Mesendoderm (in vitro differentiated cells): ENCODE results near the gene OTUB2.

Experiments used
- DNase-seq: peaks from one replicate; pipeline ENCODE4 v3.0.0; 2013
- H2AK5ac ChIP-seq: 2 replicates; pipeline ENCODE4 v1.6.1; 2013; ENCODE audit warnings: low read length, inconsistent platforms
- H2BK120ac ChIP-seq: 2 replicates; pipeline ENCODE4 v1.6.1; 2013; ENCODE audit warnings: low read depth, mild to moderate bottlenecking, low read length, moderate library complexity, mixed read lengths
- H2BK15ac ChIP-seq: replicated peaks from 2 replicates; pipeline ENCODE4 v1.6.1; 2013; ENCODE audit warnings: low read depth, mild to moderate bottlenecking, moderate library complexity
- H2BK5ac ChIP-seq: 2 replicates; pipeline ENCODE4 v1.6.1; 2013; ENCODE audit warnings: low read length, inconsistent platforms
- H3K18ac ChIP-seq: 2 replicates; pipeline ENCODE4 v1.6.1; 2013; ENCODE audit warnings: mild to moderate bottlenecking, low read length, mixed read lengths
- H3K23ac ChIP-seq: one replicate; pipeline ENCODE4 v1.6.1; 2013; ENCODE audit warnings: low read length
- H3K27ac ChIP-seq: 2 replicates; pipeline ENCODE4 v1.5.1; 2013; ENCODE audit warnings: low read depth, mild to moderate bottlenecking, inconsistent platforms, low read length, moderate library complexity
- H3K27me3 ChIP-seq: 2 replicates; pipeline ENCODE4 v1.6.1; 2013; ENCODE audit warnings: low read length, control low read depth, mild to moderate bottlenecking, inconsistent platforms; ENCODE audit not compliant: insufficient read depth, poor library complexity
- H3K36me3 ChIP-seq: 2 replicates; pipeline ENCODE4 v1.6.1; 2013; ENCODE audit warnings: low read length, inconsistent platforms; ENCODE audit not compliant: control insufficient read depth, insufficient read depth
- H3K4ac ChIP-seq: one replicate; pipeline ENCODE4 v1.6.1; 2013; ENCODE audit warnings: low read depth, mild to moderate bottlenecking, low read length, moderate library complexity
- H3K4me1 ChIP-seq: 2 replicates; pipeline ENCODE4 v1.6.1; 2013; ENCODE audit warnings: low read depth, low read length, inconsistent platforms; ENCODE audit not compliant: control insufficient read depth
- H3K4me2 ChIP-seq: 2 replicates; pipeline ENCODE4 v1.6.1; 2013; ENCODE audit warnings: low read length
- H3K4me3 ChIP-seq: 2 replicates; pipeline ENCODE4 v1.5.1; 2013; ENCODE audit warnings: mild to moderate bottlenecking, low read length
- H3K56ac ChIP-seq: one replicate; pipeline ENCODE4 v1.6.1; 2013; ENCODE audit warnings: low read length
- H3K79me1 ChIP-seq: 2 replicates; pipeline ENCODE4 v1.6.1; 2013; ENCODE audit warnings: low read length, inconsistent platforms
- H3K79me2 ChIP-seq: 2 replicates; pipeline ENCODE4 v1.6.1; 2013; ENCODE audit warnings: mild to moderate bottlenecking, low read length; ENCODE audit not compliant: control insufficient read depth, insufficient read depth
- H3K9ac ChIP-seq: 2 replicates; pipeline ENCODE4 v1.6.1; 2013; ENCODE audit warnings: low read length, inconsistent platforms
- H4K5ac ChIP-seq: one replicate; pipeline ENCODE4 v1.6.1; 2013; ENCODE audit warnings: low read length
- H4K8ac ChIP-seq: one replicate; pipeline ENCODE4 v1.6.1; 2013; ENCODE audit warnings: low read depth, mild to moderate bottlenecking, control low read depth, low read length, moderate library complexity
- WGBS: extraction: QIAGEN DNeasy Blood & Tissue Kit; methylation state at CpG from one replicate; pipeline ENCODE4 v1.1.7; 2013; ENCODE audit warnings: low lambda C conversion rate, missing lambda C conversion rate; ENCODE audit not compliant: insufficient coverage; ENCODE audit errors: extremely low coverage; 5-methylcytosine and 5-hydroxymethylcytosine counted together

OTUB2 gene

DNA sequence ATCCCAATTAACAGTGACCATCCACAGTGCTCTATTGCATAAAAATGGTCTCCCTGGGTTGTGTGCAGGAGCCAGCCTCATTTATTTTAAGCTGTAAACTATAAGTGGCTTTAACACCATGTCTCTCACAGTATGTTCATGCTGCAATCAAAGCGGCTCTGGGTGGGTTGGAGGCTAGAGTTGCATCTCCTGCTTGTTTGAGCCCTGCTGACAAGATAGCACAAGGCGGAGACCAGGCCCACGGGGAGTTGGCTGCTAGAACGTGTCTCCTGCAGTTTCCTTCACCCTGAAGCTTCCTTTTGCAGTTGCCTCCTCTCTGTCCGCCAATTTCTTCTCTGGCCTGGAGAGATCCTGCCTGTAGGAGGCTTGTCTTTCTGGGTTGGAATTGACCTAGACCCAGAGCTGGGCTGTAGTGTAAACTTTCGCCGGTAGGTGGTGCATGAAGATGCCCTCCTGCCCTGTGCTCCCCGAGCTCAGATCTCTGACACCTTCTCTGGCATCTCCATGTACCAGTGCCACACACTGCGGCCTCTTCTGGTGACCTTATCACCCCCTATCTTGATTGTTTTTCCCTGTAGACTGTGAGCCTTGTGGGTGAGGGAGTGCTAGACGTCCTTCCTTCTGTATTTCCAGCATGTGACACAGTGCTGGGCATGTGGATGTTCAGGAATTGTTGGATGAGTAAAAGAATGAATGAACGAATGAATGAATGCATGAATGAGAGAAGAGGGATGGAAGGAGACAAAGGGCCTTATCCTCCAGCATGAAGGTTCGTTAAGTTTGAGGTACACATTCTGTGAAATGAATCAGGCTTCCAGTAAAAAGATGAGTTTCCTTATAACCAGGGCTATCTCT is 10.4 kb downstream of the OTUB2 start:
- Histone ChIP-seq H2BK5ac (no peak overlapping the region), H3K27me3 (no peaks in the 10 kb centered on the region), H3K9ac (peak overlapping the region; percentile 37), H4K8ac (no peak overlapping the region), H3K4me1 (peaks cover 1% of the 10 kb centered on the region), H3K4me3 (no peak overlapping the region), H3K56ac (peak overlapping the region; percentile 31), H3K36me3 (no peaks in the 10 kb centered on the region), H4K5ac (no peak overlapping the region), H3K79me2 (no peaks in the 10 kb centered on the region), H3K27ac (no peak overlapping the region), H3K4ac (no peak overlapping the region), H3K23ac (no peak overlapping the region), H2BK120ac (no peak overlapping the region), H3K4me2 (no peak overlapping the region), H3K79me1 (no peaks in the 10 kb centered on the region), H2AK5ac (no peak overlapping the region), H2BK15ac (no peak overlapping the region), H3K18ac (no peak overlapping the region)
- DNase-seq, result peak; percentile 95
- no CpG with 5 or more reads among the region's 12 CpGs for WGBS

DNA sequence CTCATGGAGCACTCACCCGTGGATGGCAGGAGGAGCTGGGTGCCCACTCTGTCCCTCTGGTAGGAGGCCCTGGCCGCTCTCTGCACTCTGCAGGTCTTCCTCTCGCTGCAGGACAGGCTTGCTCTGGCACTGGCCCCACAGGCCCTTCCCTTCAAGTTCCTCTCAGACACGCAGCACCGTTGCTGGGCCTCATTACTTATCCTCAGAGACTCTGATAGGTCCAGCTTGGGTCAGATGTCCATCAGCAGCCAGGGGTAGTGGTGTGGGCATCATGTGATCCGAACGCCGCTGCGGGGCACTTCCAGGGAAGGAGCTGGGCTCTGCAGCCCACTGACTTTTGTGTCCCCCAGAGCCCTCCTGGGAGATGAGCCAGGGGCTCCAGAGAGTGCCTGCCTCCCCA is 11.8 kb downstream of the OTUB2 start:
- Histone ChIP-seq H3K18ac (no peak overlapping the region), H3K79me2 (no peaks in the 10 kb centered on the region), H3K27me3 (no peaks in the 10 kb centered on the region), H3K4me3 (no peak overlapping the region), H3K27ac (no peak overlapping the region), H3K36me3 (no peaks in the 10 kb centered on the region), H3K4me2 (no peak overlapping the region), H3K9ac (no peak overlapping the region), H4K5ac (no peak overlapping the region), H2BK15ac (no peak overlapping the region), H4K8ac (no peak overlapping the region), H3K4me1 (peaks cover 1% of the 10 kb centered on the region), H3K23ac (no peak overlapping the region), H2BK120ac (no peak overlapping the region), H3K79me1 (no peaks in the 10 kb centered on the region), H3K56ac (no peak overlapping the region), H2AK5ac (no peak overlapping the region), H2BK5ac (no peak overlapping the region), H3K4ac (no peak overlapping the region)
- no CpG with 5 or more reads among the region's 9 CpGs for WGBS
- DNase-seq, result no peak

DNA sequence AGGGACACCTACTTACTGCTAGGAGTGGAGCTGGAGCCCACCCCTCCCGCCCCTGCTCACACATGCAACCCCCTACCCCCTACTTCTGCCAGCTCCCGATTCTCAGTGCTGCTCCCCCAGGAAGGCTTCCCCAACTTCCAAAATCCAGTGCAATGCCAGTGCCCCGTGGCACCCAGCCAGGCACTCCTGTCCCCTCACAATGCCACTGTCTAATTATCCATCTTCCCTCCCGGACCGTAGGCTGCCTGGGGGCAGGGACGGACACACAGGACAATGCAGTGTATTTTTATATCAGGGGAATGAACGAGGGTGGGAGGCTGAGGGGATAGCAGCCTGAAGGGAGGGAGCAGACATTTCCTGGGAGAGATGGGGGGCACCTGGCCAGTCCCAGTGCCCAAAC is 12.4 kb downstream of the OTUB2 start:
- H3K23ac ChIP-seq, result no peak overlapping the region
- no peak overlapping the region for H3K56ac ChIP-seq
- H3K27ac ChIP-seq, result no peak overlapping the region
- H3K79me2 ChIP-seq, result no peaks in the 10 kb centered on the region
- no peak overlapping the region for H3K4me2 ChIP-seq
- no peak overlapping the region for H2AK5ac ChIP-seq
- no peak overlapping the region for H3K4ac ChIP-seq
- H3K27me3 ChIP-seq, result no peaks in the 10 kb centered on the region
- WGBS, result no CpG with 5 or more reads among the region's 7 CpGs
- no peaks in the 10 kb centered on the region for H3K79me1 ChIP-seq
- H2BK5ac ChIP-seq, result no peak overlapping the region
- H3K36me3 ChIP-seq, result no peaks in the 10 kb centered on the region
- peaks cover 1% of the 10 kb centered on the region for H3K4me1 ChIP-seq
- no peak overlapping the region for H2BK120ac ChIP-seq
- H3K4me3 ChIP-seq, result no peak overlapping the region
- no peak overlapping the region for H4K8ac ChIP-seq
- no peak overlapping the region for H4K5ac ChIP-seq
- H3K9ac ChIP-seq, result no peak overlapping the region
- no peak for DNase-seq
- H3K18ac ChIP-seq, result no peak overlapping the region
- H2BK15ac ChIP-seq, result no peak overlapping the region

DNA sequence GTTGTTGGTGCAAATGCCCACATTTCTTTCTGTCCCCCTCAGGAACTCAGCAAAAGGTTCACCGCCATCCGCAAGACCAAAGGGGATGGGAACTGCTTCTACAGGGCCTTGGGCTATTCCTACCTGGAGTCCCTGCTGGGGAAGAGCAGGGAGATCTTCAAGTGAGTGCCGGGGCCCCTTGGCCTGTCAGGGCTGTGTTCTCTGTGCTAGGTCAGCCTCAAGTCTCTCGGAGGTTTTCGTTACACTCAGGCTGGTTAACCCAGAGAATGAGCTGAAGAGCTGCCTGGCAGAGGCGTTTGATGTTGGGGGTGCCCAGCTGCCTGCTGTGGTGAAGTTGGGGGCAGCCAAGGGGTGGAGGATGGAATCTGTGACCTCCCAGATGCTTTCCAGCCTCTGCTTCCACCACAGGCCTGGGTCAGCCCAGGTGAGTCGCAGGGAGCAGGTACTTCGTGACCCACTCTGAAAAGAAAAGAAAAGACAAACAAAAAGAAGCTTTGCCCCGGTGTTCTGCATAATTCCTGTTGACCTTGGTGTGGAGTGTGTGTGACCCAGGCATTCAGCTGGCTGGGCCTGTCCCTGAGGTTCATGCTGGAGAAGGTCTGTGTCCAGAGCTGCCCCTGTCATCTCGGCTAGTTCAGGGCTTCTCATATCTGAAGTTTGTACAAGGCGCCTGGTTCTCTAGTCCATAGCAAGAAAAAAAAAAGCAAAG is 12.9 kb downstream of the OTUB2 start:
- H3K79me2 ChIP-seq, result no peaks in the 10 kb centered on the region
- no peak overlapping the region for H3K56ac ChIP-seq
- H3K4me2 ChIP-seq, result no peak overlapping the region
- H3K23ac ChIP-seq, result no peak overlapping the region
- no peak overlapping the region for H3K9ac ChIP-seq
- no peak overlapping the region for H3K4me3 ChIP-seq
- H2BK15ac ChIP-seq, result no peak overlapping the region
- DNase-seq, result no peak
- H3K79me1 ChIP-seq, result no peaks in the 10 kb centered on the region
- H3K36me3 ChIP-seq, result no peaks in the 10 kb centered on the region
- no peak overlapping the region for H4K8ac ChIP-seq
- no peaks in the 10 kb centered on the region for H3K27me3 ChIP-seq
- H3K4me1 ChIP-seq, result peaks cover 1% of the 10 kb centered on the region
- no peak overlapping the region for H4K5ac ChIP-seq
- no peak overlapping the region for H3K27ac ChIP-seq
- H3K18ac ChIP-seq, result no peak overlapping the region
- WGBS, result no CpG with 5 or more reads among the region's 11 CpGs
- H2AK5ac ChIP-seq, result no peak overlapping the region
- H2BK120ac ChIP-seq, result no peak overlapping the region
- H3K4ac ChIP-seq, result no peak overlapping the region
- H2BK5ac ChIP-seq, result no peak overlapping the region

DNA sequence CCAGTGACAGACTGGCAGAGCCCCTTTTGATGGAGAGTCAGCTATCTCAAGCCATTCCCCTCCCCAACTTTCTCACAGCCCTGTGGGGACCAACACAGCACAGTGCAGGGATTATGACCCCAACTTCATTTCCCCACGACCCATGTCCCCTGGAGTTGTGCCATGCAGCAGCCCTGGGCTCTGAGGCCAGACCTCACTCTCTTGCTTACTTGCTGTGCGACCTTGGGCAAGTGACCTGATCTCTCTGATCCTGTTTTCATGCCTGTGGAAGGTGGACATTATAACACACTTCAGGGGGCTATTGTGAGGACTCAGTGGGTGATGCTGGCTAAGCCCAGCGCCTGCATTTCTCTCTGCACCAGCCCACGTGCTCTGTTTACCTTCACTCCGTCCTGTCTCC is 14.1 kb downstream of the OTUB2 start:
- H4K8ac ChIP-seq, result no peak overlapping the region

More for the DNA sequence above, 14.1 kb downstream of the OTUB2 start:
- Histone ChIP-seq H3K18ac (no peak overlapping the region), H2BK15ac (no peak overlapping the region), H3K27ac (no peak overlapping the region), H4K5ac (no peak overlapping the region), H3K4ac (no peak overlapping the region), H3K36me3 (peaks cover 4% of the 10 kb centered on the region), H3K23ac (no peak overlapping the region), H3K56ac (no peak overlapping the region), H3K79me1 (no peaks in the 10 kb centered on the region), H3K9ac (no peak overlapping the region), H2BK5ac (no peak overlapping the region), H3K4me2 (no peak overlapping the region), H2BK120ac (no peak overlapping the region), H2AK5ac (no peak overlapping the region), H3K4me1 (peaks cover 1% of the 10 kb centered on the region), H3K4me3 (no peak overlapping the region), H3K79me2 (no peaks in the 10 kb centered on the region), H3K27me3 (no peaks in the 10 kb centered on the region)
- no CpG with 5 or more reads among the region's 5 CpGs for WGBS
- no peak for DNase-seq
